ENCODE results near the gene SERGEF.

The SERGEF gene

DNA sequence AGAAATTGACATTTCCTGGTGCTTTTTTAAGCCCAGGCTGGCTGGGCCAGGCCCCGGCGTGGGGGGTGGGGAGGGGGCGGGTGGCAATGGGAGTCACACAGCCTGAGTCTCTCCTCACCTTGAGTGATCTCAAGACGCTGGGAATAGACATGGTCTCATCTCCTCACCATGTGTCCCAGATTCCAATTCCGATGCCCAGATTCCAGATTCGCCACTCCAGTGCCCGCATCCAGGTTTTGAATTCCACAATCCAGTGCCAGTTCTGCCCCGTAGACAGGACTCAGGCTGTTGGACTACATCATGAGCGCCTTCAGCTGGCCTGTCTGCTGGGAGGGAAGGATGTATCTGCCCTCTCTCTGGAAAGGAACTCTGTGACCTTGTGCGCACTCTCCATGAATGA is 259.2 kb downstream of the SERGEF start:
- no peak overlapping the region for H3K4me3 ChIP-seq (ENCODE audit: low read depth, low read length)

DNA sequence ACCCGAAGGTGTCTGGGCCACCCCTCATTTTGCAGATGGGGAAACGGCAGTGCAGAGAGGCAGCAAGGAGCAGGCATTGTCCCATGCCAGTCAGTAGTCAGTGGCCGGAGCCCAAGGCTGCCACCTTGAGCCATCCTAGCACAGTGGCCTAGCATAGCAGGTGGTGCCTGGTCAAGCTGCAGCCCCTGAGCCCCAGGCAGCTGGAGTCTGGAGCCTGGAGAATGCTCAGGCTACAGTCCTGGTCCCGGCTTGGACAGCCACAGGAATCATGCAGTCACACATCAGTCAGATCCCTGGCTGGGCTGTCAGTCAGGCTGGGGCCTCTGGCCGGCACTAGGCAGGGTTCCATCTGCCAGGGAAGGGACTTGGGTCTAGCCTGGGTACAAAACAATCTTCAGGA is 259.7 kb downstream of the SERGEF start:
- no peak overlapping the region for H3K4me3 ChIP-seq (ENCODE audit: low read depth, low read length)
- DNase-seq (ENCODE audit: low read depth), result no peak
- TF ChIP-seq, protein P1, sequence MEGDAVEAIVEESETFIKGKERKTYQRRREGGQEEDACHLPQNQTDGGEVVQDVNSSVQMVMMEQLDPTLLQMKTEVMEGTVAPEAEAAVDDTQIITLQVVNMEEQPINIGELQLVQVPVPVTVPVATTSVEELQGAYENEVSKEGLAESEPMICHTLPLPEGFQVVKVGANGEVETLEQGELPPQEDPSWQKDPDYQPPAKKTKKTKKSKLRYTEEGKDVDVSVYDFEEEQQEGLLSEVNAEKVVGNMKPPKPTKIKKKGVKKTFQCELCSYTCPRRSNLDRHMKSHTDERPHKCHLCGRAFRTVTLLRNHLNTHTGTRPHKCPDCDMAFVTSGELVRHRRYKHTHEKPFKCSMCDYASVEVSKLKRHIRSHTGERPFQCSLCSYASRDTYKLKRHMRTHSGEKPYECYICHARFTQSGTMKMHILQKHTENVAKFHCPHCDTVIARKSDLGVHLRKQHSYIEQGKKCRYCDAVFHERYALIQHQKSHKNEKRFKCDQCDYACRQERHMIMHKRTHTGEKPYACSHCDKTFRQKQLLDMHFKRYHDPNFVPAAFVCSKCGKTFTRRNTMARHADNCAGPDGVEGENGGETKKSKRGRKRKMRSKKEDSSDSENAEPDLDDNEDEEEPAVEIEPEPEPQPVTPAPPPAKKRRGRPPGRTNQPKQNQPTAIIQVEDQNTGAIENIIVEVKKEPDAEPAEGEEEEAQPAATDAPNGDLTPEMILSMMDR (IDR thresholded peaks at IDR 0.05; ENCODE audit: low read depth, low read length, missing control alignments), result no peak

More for the DNA sequence above, 259.2 kb downstream of the SERGEF start:
- DNase-seq (ENCODE audit: low read depth), result no peak
- TF ChIP-seq, protein P1 (IDR thresholded peaks at IDR 0.05; ENCODE audit: low read depth, low read length, missing control alignments), result no peak

DNA sequence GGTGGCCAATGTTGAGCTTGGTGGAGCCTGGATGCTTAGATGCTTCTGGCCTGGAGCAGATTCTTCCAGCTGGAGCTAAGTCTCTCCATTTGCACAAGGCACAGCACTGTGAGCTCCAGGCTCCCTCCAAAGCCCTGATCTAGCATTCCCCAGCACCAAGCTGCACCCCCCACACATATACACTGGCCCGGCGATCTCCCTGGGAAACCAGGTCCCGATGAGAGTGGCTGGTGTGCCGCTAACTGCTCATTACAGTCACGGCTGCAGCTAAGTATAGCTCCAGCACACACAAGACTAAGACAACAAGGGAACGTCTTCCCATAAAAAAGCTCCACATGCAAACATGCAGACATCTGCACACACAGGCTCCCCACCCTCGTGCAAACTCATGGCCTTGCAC is 260.7 kb downstream of the SERGEF start:
- no peak for DNase-seq (ENCODE audit: low read depth)
- H3K4me3 ChIP-seq (ENCODE audit: low read depth, low read length), result no peak overlapping the region
- TF ChIP-seq, protein P1 (IDR thresholded peaks at IDR 0.05; ENCODE audit: low read depth, low read length, missing control alignments), result no peak

DNA sequence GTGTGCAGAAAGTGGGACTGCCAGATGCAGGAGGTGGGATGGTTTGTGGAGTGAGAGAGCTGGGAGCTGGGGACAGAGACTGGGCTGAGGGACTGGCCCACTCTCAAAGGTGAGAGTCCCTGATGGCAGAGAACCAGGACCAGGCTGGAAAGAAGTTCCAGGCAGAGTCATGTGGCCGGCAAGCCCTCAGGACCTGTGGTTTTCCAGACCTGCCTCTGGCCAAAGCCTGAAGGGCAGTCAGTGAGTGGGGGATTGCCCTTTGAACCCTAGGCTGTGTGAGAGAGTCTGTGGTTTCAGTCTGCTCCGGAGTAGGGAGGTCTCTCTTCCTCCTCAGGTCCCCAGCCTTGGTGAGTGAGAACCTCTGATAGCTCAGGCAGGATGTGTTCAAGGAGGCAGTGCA is 261.3 kb downstream of the SERGEF start:
- TF ChIP-seq, protein P1 (IDR thresholded peaks at IDR 0.05; ENCODE audit: low read depth, low read length, missing control alignments), result no peak
- H3K4me3 ChIP-seq (ENCODE audit: low read depth, low read length), result no peak overlapping the region
- DNase-seq (ENCODE audit: low read depth), result no peak

DNA sequence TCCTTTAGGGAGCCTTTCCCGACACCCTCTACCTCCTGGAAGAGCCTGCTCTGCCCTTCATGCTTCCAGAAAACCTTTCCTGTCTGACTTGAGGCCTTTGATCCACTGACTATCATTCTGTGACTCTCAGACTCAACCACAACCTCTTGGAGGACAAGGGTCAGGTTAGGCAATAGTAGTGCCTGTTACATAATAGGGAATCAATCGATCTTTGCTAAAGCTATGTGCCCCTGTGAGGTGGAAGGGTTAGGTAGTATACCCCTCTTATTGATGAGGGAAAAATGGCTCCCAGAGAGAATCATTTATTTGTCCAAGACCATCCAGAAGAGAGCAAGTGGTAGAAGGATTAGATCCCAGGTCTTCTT is 262.1 kb downstream of the SERGEF start:
- no peak for DNase-seq (ENCODE audit: low read depth)
- TF ChIP-seq, protein P1 (IDR thresholded peaks at IDR 0.05; ENCODE audit: low read depth, low read length, missing control alignments), result no peak
- H3K4me3 ChIP-seq (ENCODE audit: low read depth, low read length), result no peak overlapping the region

DNA sequence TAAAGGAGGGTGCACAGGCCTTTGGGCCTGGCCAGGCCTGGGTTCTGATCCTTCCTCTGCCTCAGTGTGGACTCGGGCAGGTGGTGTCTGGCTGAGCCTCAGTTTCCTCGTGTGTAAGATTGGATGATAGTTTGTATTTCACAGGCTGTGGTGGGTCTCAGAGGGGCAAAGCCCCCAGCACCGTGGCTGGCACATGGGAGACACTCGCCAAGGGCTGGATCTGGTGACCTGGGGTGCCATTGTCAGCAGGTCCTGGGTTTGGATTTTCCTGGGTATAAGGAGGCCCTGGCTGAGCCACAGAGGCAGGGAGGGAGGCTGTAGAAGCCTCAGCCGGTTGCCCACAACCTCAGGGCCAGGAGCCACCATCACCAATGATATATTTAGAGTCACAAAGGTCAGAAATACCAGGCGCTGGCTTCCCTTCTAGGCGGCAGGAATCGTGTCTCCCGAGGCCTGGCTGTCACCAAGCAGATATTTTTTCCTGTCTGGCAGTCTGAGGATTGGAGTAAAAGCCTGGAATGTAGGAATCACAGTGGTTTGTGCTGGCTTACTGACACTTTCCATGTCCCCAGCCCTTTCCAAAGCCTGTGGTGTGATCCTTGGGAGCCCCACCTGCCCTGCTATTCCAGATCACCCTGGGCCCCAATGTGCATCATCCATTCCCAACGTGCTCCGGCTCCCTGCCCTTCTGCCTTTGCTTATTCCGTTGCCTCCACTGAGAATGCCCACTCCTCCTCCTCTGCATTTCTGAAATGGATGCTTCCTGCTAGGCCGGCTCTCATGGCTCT is 262.6 kb downstream of the SERGEF start:
- no peak for DNase-seq (ENCODE audit: low read depth)
- TF ChIP-seq, protein P1 (IDR thresholded peaks at IDR 0.05; ENCODE audit: low read depth, low read length, missing control alignments), result no peak
- no peak overlapping the region for H3K4me3 ChIP-seq (ENCODE audit: low read depth, low read length)

Data from GM12864 (cell line).